ENCODE results near the gene SNX33. TPM values are rescaled to one million over a fixed set of nuclear protein-coding genes. Genes with fewer than 3 reads are reported as not detected.
A peak's percentile ranks its signal among the peaks of the same experiment; 100 is the strongest.

Gene SNX33, protein sequence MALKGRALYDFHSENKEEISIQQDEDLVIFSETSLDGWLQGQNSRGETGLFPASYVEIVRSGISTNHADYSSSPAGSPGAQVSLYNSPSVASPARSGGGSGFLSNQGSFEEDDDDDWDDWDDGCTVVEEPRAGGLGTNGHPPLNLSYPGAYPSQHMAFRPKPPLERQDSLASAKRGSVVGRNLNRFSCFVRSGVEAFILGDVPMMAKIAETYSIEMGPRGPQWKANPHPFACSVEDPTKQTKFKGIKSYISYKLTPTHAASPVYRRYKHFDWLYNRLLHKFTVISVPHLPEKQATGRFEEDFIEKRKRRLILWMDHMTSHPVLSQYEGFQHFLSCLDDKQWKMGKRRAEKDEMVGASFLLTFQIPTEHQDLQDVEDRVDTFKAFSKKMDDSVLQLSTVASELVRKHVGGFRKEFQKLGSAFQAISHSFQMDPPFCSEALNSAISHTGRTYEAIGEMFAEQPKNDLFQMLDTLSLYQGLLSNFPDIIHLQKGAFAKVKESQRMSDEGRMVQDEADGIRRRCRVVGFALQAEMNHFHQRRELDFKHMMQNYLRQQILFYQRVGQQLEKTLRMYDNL
- total RNA-seq, result 36.3 and 36.7 TPM in 2 replicates
- long read RNA-seq, full-length matches to known transcripts, result 9 of 9 reads
- long read RNA-seq, partial matches to known transcripts, result 0 of 9 reads
- long read RNA-seq, other reads (novel, unspliced or antisense), result 0 of 9 reads

DNA sequence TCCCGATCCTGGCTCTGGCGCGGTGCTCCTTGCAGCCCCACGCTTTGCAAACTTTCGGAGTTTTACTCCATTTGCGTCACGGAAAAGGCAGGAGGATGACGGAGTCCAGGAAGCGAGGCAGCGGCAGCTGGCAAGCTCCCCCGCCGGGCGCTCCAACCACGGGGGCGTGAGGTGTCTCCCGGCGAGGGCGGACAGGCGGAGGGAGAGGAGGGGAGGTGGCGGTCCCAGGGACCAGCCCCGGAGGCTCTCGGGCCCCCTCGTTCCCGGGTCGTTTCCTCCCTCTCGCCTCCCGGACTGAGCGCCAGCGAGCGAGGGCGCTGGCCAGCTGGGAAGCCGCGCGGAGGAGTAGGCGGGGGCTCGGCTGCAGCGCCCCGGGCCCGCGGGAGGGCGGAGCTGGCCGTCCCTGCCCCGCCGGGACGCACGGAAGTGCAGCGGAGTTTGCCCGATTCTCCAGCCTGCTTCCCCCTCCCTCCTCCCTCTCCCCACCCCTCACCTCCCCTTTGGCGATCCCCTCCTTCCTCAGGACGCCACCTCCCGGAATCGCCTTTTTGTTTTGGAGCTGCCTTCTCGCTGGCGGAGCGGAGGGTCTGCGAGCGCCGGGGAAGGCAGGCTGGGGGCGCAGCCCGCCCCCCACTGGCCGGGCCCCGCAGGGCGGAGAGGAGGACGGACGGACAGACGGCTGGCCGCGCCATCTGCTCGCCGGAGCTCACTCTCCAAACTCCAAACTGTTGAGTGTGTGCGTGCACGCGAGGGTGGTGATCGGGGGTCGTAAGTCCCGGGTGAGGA, at the start of gene SNX33:
Gene SNX33 (plus strand): TSS at position 543 of the 786 bp plus-strand sequence. CDS start 1,191 bp downstream, outside the sequence.
- Mint-ChIP-seq H3K36me3 (ENCODE audit: unreplicated experiment) (peaks cover 15% of the 10 kb centered on the region), H3K4me3 (ENCODE audit: unreplicated experiment) (peak within 1 kb of the TSS; percentile 90), H3K27ac (ENCODE audit: unreplicated experiment) (peak within 1 kb of the TSS; percentile 96), H3K27me3 (ENCODE audit: unreplicated experiment) (no peaks in the 10 kb centered on the region), H3K4me1 (ENCODE audit: unreplicated experiment) (peaks cover 61% of the 10 kb centered on the region), H3K9me3 (ENCODE audit: unreplicated experiment) (no peaks in the 10 kb centered on the region)
- TF ChIP-seq, protein P1, sequence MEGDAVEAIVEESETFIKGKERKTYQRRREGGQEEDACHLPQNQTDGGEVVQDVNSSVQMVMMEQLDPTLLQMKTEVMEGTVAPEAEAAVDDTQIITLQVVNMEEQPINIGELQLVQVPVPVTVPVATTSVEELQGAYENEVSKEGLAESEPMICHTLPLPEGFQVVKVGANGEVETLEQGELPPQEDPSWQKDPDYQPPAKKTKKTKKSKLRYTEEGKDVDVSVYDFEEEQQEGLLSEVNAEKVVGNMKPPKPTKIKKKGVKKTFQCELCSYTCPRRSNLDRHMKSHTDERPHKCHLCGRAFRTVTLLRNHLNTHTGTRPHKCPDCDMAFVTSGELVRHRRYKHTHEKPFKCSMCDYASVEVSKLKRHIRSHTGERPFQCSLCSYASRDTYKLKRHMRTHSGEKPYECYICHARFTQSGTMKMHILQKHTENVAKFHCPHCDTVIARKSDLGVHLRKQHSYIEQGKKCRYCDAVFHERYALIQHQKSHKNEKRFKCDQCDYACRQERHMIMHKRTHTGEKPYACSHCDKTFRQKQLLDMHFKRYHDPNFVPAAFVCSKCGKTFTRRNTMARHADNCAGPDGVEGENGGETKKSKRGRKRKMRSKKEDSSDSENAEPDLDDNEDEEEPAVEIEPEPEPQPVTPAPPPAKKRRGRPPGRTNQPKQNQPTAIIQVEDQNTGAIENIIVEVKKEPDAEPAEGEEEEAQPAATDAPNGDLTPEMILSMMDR (IDR thresholded peaks at IDR 0.05), result peak; percentile 63
- DNase-seq (ENCODE audit: extremely low spot score, unreplicated experiment), result peak; percentile 92

DNA sequence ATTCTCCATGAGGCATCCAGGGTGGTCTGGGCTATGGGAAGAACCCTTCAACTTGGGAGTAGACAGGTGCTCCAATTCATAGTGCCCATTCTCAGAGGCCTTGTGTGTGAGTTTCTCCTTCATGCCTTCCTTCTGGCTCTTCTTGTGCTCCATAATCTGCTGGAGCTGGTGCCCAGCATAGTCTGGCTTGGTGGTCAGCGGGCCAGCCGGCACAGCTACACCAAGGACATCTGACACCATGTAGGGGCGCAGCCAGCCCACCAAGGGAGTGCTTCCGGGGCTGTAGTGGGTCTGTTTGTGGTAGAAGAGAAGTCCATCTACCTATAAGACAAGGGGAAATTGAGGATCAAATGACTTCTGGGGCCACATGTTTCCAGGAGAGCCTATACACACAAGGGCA, 49.4 kb upstream of the SNX33 start:
- no peaks in the 10 kb centered on the region for H3K9me3 Mint-ChIP-seq (ENCODE audit: unreplicated experiment)

DNA sequence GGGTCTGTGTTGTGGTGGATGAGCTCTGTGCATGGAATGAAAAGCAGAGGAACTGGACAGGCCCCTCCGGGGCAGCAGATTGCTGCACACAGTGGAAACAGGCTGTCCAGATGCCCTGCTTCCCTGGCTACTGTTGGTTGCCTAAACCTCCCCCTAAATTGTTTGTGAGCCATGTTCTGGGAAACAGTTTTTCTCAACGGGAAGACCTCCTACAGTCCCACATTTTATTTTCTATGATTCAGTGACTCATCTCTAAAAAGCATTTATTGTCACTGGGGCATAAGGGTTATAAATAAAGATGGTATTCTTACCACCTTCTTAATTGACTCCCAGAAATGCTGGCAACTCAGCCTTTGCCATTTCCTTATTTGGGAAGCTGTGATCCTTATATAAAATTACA, 48.3 kb upstream of the SNX33 start:
- H3K4me1 Mint-ChIP-seq (ENCODE audit: unreplicated experiment), result peaks cover 22% of the 10 kb centered on the region
- no peaks in the 10 kb centered on the region for H3K27me3 Mint-ChIP-seq (ENCODE audit: unreplicated experiment)
- peak overlapping the region; percentile 91 for H3K27ac Mint-ChIP-seq (ENCODE audit: unreplicated experiment)
- peaks cover 40% of the 10 kb centered on the region for H3K36me3 Mint-ChIP-seq (ENCODE audit: unreplicated experiment)
- no peaks in the 10 kb centered on the region for H3K9me3 Mint-ChIP-seq (ENCODE audit: unreplicated experiment)
- H3K4me3 Mint-ChIP-seq (ENCODE audit: unreplicated experiment), result no peak overlapping the region
- TF ChIP-seq, protein P1 (IDR thresholded peaks at IDR 0.05), result no peak
- no peak for DNase-seq (ENCODE audit: extremely low spot score, unreplicated experiment)

More for the DNA sequence above, 49.4 kb upstream of the SNX33 start:
- no peaks in the 10 kb centered on the region for H3K27me3 Mint-ChIP-seq (ENCODE audit: unreplicated experiment)
- TF ChIP-seq, protein P1 (IDR thresholded peaks at IDR 0.05), result no peak
- peak overlapping the region; percentile 91 for H3K27ac Mint-ChIP-seq (ENCODE audit: unreplicated experiment)
- H3K4me1 Mint-ChIP-seq (ENCODE audit: unreplicated experiment), result peaks cover 22% of the 10 kb centered on the region
- DNase-seq (ENCODE audit: extremely low spot score, unreplicated experiment), result no peak
- peaks cover 38% of the 10 kb centered on the region for H3K36me3 Mint-ChIP-seq (ENCODE audit: unreplicated experiment)
- no peak overlapping the region for H3K4me3 Mint-ChIP-seq (ENCODE audit: unreplicated experiment)

DNA sequence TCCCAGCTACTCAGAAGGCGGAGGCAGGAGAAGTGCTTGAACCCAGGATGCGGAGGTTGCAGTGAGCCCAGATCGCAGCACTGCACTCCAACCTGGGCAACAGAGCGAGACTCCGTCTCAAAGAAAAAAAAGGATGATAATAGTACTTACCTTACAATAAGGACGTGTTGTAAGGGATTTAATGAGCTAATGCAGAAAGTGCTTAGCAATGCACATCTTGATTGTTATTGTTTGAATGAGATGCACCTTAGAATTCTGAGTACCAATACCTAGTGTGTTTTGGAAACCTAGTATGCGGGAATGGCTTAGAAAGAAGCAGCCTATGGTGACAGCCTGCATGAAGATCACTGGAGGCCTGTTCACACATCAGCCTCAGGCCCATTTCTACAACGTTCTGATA, 41.7 kb upstream of the SNX33 start:
- H3K9me3 Mint-ChIP-seq (ENCODE audit: unreplicated experiment), result no peaks in the 10 kb centered on the region
- H3K27me3 Mint-ChIP-seq (ENCODE audit: unreplicated experiment), result no peaks in the 10 kb centered on the region
- H3K4me3 Mint-ChIP-seq (ENCODE audit: unreplicated experiment), result no peak overlapping the region
- peaks cover 43% of the 10 kb centered on the region for H3K36me3 Mint-ChIP-seq (ENCODE audit: unreplicated experiment)
- no peak overlapping the region for H3K27ac Mint-ChIP-seq (ENCODE audit: unreplicated experiment)
- TF ChIP-seq, protein P1 (IDR thresholded peaks at IDR 0.05), result no peak
- DNase-seq (ENCODE audit: extremely low spot score, unreplicated experiment), result no peak
- peaks cover 3% of the 10 kb centered on the region for H3K4me1 Mint-ChIP-seq (ENCODE audit: unreplicated experiment)

Measured in osteocyte (in vitro differentiated cells).